ENCODE results near the gene CRABP2.

The CRABP2 gene

GRCh38 chr1:156705321-156705917 is at the start of gene CRABP2:
TSS of gene CRABP2 (minus strand) at chr1:156705583. CDS start at chr1:156705446, 137 bp downstream.
- DNase-seq (ENCODE audit: low read depth), result peak; percentile 40

GRCh38 chr1:156754219-156754618 is 48.8 kb upstream of the CRABP2 start:
- no peak for DNase-seq (ENCODE audit: low read depth)

- DNase-seq (ENCODE audit: low read depth), result peak; percentile 87
These were observed 47.6 kb upstream of the CRABP2 start for GRCh38 chr1:156752843-156753482.

- peak; percentile 98 for DNase-seq (ENCODE audit: low read depth)
These were observed 46.5 kb upstream of the CRABP2 start for GRCh38 chr1:156751757-156752481.

GRCh38 chr1:156751451-156751756 is 46.0 kb upstream of the CRABP2 start, which contains the start of gene HDGF:
TSS of gene HDGF (minus strand) at chr1:156751675. CDS start at chr1:156751429, 246 bp downstream.
- no peak for DNase-seq (ENCODE audit: low read depth)

DNA sequence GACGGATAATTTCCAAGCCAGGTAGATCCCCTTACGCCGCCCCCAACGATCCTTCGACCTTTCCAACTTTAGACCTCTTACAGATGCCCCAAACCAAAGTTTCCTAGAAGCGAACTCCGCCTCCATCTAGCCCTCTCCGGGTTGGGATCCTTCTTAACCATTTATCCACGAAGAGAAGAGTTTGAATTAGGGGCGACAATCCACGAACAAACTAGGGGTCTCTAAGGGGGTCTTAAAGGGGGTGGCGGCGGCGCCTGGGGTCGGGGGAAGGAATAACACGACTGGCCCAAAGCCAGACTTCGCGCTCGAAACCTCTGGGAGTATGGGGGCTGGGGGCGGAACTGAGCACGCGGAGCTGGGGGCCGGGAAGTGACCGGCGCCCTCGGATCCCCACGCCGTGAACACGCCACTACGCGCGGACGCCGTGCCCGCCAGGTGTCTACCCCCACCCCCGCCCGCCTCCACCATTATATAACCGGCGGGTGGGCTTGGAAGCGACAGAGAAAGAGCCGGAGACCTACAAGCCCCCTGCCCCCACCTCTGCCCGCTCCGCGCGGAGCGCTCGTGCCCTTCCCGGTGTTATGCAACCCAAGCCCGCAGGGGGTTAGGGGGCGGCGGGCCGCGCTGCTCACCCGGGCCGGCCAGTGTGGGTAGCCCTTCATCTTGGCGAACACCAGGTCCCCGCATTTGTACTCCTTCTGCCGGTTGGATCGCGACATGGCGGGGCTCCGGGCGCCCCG is 45.5 kb upstream of the CRABP2 start:
- peak; percentile 45 for DNase-seq (ENCODE audit: low read depth)

DNA sequence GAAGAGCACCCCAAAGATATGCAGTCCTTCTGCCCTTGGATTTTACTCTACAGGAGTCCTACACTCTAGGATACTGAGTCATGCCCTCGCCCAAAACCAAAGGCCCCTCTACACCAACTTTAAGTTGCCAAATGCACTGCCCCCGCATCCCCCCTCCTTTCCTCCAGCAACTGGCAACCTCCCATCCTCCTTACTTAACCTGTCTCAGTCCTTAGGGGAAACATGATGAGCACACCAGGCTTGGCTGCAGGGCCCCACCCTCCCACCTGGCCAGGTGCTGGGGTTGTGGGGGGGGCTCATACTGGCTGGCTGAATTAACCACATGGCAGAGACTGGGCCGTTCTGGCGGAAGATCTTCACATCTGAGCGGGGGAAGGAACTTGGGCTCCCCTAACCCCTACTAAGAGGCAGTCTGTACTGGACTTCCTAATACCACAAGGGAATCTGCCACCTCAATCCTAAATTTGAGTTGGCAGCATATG is 44.8 kb upstream of the CRABP2 start:
- peak; percentile 39 for DNase-seq (ENCODE audit: low read depth)

GRCh38 chr1:156749419-156750118 is 44.2 kb upstream of the CRABP2 start:
- no peak for DNase-seq (ENCODE audit: low read depth)

GRCh38 chr1:156748670-156749418 is 43.5 kb upstream of the CRABP2 start:
- DNase-seq (ENCODE audit: low read depth), result peak; percentile 62

DNA sequence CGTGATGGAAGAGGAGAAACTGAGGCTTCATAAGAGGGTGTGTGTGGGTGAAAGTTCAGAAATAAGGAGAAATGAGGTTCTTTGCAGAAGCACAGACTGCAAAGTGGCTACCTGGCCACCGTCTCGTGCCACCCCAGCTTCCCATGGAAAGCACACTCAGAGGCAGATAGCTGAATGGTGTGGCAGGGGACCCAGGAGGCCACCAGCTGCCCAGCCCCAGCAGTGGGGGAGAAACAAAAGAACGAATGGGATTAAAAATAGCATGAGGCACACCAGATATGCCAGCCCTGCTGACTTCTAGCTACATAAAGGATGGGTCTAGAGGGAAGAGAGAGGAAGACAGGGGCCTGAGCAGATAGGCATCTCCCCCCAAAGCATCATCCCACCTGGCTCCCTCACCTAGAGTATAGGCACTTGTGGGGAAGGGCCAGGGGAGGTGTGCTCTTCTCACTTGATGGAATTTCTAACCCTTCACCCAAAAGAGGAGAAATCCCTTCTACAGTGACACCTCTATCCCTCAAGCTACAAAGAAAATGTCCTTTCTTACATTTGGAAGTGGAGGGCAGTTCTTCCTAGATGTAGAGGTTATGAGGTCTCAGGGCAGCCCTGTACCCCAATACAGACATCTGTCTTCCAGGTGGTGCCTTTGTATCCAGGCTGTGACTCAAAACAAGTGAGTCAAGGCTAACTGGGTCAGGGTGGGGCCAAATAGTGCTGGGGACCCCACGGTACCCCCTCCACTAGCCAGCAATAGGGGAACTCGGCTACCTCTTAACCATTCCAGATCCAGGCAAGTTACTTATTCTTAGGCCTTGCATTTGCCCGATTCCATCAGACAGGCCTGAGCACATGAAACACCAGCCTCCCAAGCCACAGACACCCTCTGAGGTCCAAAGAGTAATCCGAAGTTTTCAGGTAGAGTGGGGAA is 42.6 kb upstream of the CRABP2 start:
- DNase-seq (ENCODE audit: low read depth), result no peak

GRCh38 chr1:156746728-156747631 is 41.6 kb upstream of the CRABP2 start:
- peak; percentile 98 for DNase-seq (ENCODE audit: low read depth)

GRCh38 chr1:156746406-156746727 is 41.0 kb upstream of the CRABP2 start:
- no peak for DNase-seq (ENCODE audit: low read depth)

- DNase-seq (ENCODE audit: low read depth), result no peak
These were observed 40.5 kb upstream of the CRABP2 start for GRCh38 chr1:156745881-156746280.

GRCh38 chr1:156744786-156745419 is 39.5 kb upstream of the CRABP2 start:
- DNase-seq (ENCODE audit: low read depth), result no peak

DNA sequence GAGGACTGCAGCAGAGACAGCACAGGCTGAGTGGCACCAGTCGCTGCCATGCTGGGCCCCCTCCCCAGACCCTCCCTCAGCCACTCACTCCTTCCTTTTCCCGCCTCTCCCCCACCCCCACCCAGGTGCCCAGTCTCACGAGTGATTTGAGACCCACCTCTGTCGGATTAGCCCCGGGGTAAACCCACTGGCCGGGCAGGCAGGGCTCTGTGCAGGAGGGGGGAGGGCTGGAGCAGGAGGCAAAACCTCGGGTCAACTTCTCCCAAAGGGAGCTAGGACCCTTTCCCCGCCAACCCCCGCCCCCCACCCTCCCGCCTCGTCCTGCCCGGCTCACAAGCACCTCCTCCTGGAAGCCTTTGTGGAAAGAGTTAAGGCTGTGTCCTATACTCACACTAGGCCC is 39.0 kb upstream of the CRABP2 start:
- DNase-seq (ENCODE audit: low read depth), result no peak

- DNase-seq (ENCODE audit: low read depth), result no peak
These were observed 38.3 kb upstream of the CRABP2 start for GRCh38 chr1:156743367-156744302.

DNA sequence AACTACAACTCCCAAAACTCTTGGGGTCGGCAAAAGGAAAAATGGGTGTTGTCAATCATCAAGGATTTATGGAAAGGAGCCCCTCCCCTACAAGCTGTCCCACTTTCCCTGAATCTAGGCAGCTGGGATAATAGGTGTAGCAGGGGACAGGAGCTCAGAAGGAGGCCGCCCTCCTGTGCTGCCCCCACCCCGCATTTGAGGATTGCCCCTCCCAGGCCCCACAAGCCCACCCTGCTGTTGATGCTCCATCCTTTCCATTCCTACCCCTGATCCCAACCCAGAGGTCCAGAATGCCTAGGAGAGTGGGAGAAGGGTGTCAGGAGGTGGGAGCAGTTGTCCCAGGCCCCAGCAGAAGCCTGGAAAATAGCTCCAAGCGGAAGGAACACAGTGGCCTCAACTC is 37.4 kb upstream of the CRABP2 start:
- no peak for DNase-seq (ENCODE audit: low read depth)

All from fibroblast of gingiva (primary cell).